D721Med (cell line): ENCODE results near the gene KRTAP4-1.
"Not testable (repeated sequence)": the region's sequence is repeated elsewhere in the genome, so short reads cannot be mapped to it uniquely, and the experiment has no call there.

Source experiments
- DNase-seq: peaks from one replicate; pipeline ENCODE4 v3.0.0; 2011; ENCODE audit warnings: low spot score; ENCODE audit not compliant: insufficient read length
- FAIRE-seq: peaks from 2 replicates; lab custom pipeline; 2011; peaks lifted over from hg19 to GRCh38; lab: Jason Lieb, UNC
- CTCF ChIP-seq: IDR thresholded peaks from 2 replicates; pipeline ENCODE4 v1.5.1; 2012; ENCODE audit warnings: mild to moderate bottlenecking, control low read depth; ENCODE audit not compliant: insufficient read depth; ENCODE audit errors: missing control alignments

The KRTAP4-1 gene

GRCh38 chr17:41212524-41213169 lies 27.9 kb upstream of the KRTAP4-1 start:
- no peak for DNase-seq
- TF ChIP-seq CTCF: no peak
- no peak for FAIRE-seq

- no peak for TF ChIP-seq CTCF
- DNase-seq (no peak), FAIRE-seq (no peak)
These were observed 27.2 kb upstream of the KRTAP4-1 start for GRCh38 chr17:41211845-41212466.

GRCh38 chr17:41199421-41200078 lies 14.8 kb upstream of the KRTAP4-1 start:
- TF ChIP-seq CTCF: no peak
- FAIRE-seq (no peak), DNase-seq (no peak)

GRCh38 chr17:41196068-41196467 lies 11.4 kb upstream of the KRTAP4-1 start:
- FAIRE-seq: no peak
- DNase-seq: no peak
- no peak for TF ChIP-seq CTCF

GRCh38 chr17:41190328-41190727 lies 5.6 kb upstream of the KRTAP4-1 start:
- DNase-seq (no peak), FAIRE-seq (no peak)
- no peak for TF ChIP-seq CTCF

GRCh38 chr17:41189837-41190318 lies 5.2 kb upstream of the KRTAP4-1 start, which contains the start of gene KRTAP9-1:
Gene KRTAP9-1, plus strand, starts transcription at chr17:41189887. Its CDS starts 0 bp downstream, at chr17:41189887.
- not testable (repeated sequence) for DNase-seq, FAIRE-seq

GRCh38 chr17:41186872-41187271 lies 2.2 kb upstream of the KRTAP4-1 start:
- DNase-seq: no peak
- no peak for FAIRE-seq
- TF ChIP-seq CTCF: no peak
